C1 segment of cervical spinal cord (tissue), 14 donors: ENCODE measurements around the gene PPM1E.

Experiments used
- DNase-seq, 14 donors: peaks; one replicate each; lab custom pipeline; 2025; lab: John Stamatoyannopoulos, UW

The PPM1E gene

DNA sequence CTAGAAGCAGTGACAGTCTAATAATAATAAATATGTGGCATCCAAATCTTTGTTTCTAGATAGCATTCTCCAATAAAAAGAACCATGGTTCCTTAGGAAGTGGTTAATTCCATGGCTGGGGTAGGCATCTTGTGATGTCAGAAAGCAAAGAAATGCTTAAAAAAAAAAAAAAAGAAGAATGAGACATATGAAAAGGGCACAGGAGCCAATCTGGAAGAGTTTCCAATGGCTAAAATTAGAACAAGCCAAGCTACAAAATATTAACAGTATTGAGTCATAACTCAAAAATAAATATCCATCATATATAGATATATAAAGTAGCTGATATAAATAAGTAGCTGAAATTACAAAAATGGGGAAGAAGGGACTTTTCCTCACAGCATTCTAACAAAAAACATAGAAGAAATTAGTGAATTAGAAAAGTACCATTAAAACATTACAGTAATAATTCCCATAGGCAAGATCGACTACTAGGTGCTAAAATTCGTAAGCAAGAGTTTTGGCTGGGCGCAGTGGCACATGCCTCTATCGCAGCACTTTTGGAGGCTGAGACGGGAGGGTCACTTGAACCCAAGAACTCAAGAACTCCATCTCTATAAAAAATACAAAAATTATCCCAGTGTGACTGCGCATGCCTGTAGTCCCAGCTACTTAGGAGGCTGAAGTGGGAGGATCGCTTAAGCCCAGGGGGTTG lies 239.7 kb downstream of the PPM1E start:
- DNase-seq: no peak

- no peak for DNase-seq
Observed at GRCh38 chr17:58996968-58997367, 241.3 kb downstream of the PPM1E start.

- DNase-seq: no peak
Observed at GRCh38 chr17:58997756-58998553, 242.3 kb downstream of the PPM1E start.

DNA sequence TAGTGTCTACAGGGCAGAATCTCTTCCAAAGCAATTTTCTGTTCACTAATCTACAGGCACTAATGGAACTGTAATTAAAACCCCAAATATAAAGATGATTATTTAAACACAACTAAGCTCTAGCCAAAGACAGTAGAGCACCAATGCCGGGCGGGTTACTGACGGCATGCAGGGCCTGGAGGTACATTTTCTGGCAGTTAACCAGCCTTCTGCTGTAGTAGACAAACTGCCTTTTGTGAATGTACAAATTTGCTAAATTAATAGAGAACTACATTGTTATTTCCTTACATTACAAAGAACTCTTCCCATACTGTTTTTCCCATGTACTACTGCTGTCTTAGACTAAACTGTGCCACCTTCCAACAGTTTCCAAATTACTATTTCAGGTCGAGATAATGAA lies 243.2 kb downstream of the PPM1E start:
- DNase-seq: no peak

DNA sequence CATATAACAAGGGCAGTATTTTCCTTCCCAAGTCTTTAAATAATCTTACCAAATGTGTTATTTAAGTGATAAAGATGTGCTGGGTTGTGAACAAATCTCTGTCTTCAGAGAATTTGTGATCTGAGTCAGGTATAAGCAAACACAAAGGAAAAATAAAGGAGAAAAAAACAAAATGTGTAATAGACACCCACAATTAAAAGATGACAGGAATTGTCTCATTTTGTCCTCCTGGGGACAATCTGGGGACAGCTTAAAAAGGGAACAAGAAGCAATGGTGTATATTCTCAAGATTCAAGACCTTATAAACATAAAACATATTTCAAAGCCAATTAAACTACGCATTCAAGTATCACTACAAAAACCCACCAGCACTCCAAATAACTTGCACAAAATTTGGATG lies 243.8 kb downstream of the PPM1E start:
- no peak for DNase-seq

- no peak for DNase-seq
Observed at GRCh38 chr17:59000022-59000421, 244.4 kb downstream of the PPM1E start.

DNA sequence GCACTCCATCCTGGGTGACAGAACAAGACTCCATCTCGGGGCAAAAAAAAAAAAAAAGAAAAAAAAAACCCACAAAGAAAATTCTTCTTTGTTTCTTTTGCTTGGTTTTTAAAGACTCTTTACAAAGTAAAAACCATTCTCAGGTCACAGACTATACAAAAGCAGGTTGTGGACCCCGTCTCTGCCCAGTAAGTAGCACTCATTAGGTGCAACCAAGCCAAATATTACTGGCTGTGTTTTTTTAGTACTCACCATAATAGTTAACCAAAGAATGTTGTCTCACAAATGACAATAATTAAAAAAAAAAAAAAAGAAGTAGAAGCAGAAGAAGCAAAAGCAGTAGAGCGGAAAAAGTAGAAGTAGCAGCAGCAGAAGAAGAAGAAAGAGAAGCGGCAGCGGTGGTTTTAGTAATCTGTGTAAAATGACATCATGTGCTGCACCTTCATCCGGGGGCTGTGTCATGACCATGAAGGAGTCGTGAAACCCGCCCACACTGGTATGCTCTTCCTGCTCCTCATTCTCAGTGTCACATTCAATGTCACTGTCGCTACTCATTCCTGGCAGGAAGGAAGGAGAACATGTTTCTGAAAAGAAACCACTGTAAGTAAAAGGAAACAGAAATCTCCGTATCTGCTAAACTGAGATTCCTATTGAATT lies 245.6 kb downstream of the PPM1E start:
- peak in 1 of 14 donors; percentile 4 for DNase-seq

GRCh38 chr17:59002126-59002525 lies 246.5 kb downstream of the PPM1E start:
- no peak for DNase-seq

- DNase-seq: no peak
Observed at GRCh38 chr17:59002848-59003247, 247.2 kb downstream of the PPM1E start.

DNA sequence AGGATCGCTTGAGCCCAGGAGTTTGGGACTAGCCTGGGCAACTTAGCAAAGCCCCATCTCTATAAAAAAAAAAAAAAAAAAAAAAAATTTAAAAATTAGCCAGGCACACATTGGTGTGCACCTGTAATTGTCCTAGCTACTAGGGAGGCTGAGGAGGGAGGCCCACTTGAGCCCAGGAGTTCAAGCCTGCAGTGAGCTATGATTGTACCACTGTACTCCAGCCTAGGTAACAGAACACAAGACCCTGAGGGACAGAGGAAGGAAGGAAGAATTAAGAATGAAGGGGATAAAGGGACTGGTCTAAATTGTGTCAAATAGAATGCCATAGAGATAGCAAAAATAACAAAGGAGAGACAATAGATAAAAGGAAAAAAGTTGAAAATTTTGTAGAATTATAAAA lies 248.2 kb downstream of the PPM1E start:
- no peak for DNase-seq

DNA sequence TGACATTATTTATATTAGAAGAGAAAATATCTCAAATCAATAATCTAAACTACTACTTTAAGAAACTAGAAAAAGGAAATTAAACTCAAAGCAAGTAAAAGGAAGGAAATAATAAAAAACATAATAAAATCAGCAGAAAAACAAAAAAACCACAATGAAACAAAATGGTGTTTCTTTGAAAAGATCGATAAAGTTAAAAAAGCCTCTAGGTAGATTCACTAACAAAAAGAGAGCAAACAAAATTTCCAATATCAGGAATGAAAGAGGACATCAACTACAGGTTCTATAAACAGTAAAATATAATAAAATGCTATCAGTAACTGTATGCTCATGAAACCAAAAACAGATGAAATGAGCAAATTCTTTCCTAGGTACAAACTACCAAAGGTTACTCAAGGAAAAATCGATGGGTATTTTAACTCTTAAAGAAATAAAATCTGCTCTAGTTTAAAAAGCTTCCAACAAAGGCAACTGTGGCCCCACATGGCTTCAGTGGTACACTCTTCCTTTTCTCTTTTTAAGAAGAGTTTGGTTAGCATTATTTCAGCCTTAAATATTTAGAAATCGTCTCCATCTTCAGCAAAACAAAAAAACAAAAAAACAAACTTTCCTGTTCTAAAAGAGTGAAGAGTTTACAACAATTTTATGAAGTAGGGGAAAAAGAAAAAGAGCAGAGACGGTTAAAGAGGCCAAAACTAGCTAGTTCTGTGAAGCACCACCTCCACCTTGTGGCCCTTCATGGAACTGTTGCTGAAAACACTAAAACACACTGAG lies 248.9 kb downstream of the PPM1E start:
- DNase-seq: peak in 9 of 14 donors; percentile 0 to 29 (median 3)

GRCh38 chr17:59007995-59008394 lies 252.3 kb downstream of the PPM1E start:
- no peak for DNase-seq

GRCh38 chr17:59008737-59009136 lies 253.1 kb downstream of the PPM1E start:
- DNase-seq: no peak

DNA sequence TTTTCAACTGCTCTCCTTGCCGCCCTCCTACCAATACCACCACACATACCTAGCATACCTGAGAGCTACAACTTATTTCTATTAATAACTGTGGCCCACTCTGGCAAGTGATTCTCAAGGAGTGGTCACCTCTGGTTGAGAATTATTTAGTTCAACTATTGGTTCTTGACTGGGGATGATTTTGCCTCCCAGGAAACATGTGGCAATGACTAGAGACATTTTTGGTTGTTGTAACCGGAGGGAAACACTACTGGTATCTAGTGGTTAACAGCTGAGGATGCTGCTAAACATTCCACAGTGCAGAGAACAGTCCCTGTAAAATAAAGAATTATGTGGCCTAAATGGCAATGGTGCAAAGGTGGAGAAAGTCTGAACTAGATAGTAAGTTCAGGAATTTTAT lies 254.4 kb downstream of the PPM1E start:
- no peak for DNase-seq

GRCh38 chr17:59011975-59012374 lies 256.3 kb downstream of the PPM1E start:
- DNase-seq: no peak

- no peak for DNase-seq
Observed at GRCh38 chr17:59018019-59018418, 262.4 kb downstream of the PPM1E start.

DNA sequence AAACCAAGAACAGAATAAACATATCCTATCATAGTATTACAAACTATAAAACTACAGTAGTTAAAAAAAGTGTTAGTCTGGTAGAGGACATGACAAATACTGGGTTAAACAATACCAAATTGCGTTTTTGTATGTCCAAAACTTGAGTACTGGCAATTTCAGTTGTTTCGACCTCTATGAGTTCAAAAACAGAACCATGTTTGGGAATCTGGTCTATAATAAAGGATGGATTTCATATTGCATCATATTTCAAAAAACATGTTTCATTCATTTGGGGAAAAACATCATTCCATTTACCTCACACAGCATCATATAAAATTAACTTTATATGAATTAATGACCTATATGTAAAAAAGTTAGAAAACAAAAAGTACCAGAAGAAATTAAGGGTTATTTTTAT lies 269.3 kb downstream of the PPM1E start:
- DNase-seq: no peak

DNA sequence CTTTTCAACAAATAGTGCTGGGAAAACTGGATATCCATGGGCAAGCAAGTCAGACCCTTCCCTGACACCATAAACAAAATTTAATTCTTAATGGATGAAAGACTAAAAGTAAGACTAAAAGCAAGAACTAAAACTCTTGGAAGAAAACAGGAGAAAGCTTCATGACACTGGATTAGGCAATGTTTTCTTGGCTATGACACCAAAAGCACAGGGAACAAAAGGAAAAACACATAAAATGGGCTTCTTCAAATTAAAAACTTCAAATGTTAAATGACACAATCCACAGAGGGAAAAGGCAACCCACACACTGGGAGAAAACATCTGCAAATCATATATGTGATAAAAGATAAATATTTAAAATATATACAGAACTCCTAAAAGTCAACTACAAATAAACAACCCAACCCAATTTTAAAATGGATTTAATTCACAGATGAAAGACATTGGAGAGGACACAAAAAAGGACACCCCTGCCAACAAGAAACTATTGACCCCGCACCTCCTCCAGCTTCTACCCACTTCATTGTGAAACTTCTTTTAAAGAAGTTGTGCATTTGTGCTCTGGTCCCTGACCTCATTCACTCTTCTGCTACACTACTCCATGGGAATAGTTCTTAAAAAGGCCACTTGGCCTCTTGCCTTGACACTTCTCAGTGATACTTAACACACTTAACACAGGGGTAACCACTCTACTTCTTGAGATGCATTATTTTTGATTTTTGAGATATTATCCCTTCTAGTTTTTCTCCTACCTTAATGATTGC lies 270.7 kb downstream of the PPM1E start:
- DNase-seq: no peak

- no peak for DNase-seq
Observed at GRCh38 chr17:59027750-59028149, 272.1 kb downstream of the PPM1E start.

DNA sequence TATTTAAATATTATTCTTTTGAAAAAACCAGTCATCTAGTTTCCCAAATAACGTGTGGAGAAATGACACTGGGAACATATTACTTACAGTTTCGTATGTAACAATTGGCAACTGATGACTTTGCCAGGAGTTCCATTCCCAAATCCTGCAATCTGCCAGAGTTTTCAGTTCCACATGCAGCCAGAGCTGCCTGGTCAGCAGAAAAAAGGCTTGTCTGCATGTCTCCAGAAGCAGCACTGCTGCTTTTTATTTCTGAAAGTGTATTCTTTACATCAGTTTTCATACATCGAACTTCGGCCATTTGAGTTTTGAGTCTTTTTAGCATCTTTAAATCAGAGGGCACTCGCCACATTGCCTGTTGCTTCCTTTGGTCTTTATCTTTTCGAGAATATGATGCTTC lies 272.7 kb downstream of the PPM1E start:
- no peak for DNase-seq

DNA sequence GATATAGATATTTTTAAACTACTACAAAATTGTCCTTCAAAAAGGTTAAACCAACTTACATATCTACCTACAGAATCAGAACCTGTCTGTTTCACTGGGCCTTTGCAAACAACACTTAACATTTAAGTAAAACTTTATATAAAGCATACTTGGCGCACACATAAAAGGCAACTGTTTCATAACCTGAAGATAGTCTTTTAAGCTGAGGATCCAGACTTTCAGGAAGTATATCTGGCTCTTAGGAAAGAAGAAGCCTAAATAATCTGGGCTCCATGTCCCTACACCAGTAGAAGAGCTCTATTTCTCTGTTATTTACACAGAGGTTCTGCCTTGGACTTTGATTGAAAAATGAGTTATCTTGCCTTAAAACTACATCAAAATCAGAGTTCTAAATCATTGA lies 275.2 kb downstream of the PPM1E start:
- DNase-seq: no peak
